HEK293 (cell line): ENCODE data around the gene NFKBIE.

Experiments
- CTCF ChIP-seq: fragments of 450-650 bp; formaldehyde crosslinking; IDR thresholded peaks from 2 replicates; pipeline ENCODE4 v1.5.1; 2016; ENCODE audit warnings: missing biosample characterization, missing genetic modification characterization
- HOXA7 ChIP-seq: sonication (generic); formaldehyde crosslinking; IDR thresholded peaks from 2 replicates; pipeline ENCODE4 v1.8.1; 2022; ENCODE audit warnings: missing genetic modification reagents, borderline replicate concordance
- PRDM6 ChIP-seq: fragments of 450-650 bp; formaldehyde crosslinking; IDR thresholded peaks from 2 replicates; pipeline ENCODE4 v1.5.1; 2017; ENCODE audit warnings: missing biosample characterization, missing genetic modification characterization
- RBAK ChIP-seq: fragments of 450-650 bp; formaldehyde crosslinking; IDR thresholded peaks from 2 replicates; pipeline ENCODE4 v1.5.1; 2016; ENCODE audit warnings: missing biosample characterization, missing genetic modification characterization
- SETDB1 ChIP-seq: IDR thresholded peaks from one replicate; pipeline ENCODE4 v1.6.1; 2017; ENCODE audit warnings: mild to moderate bottlenecking, low read length, moderate library complexity, mixed read lengths; ENCODE audit not compliant: insufficient read length
- SP2 ChIP-seq: fragments of 450-650 bp; formaldehyde crosslinking; IDR thresholded peaks from 2 replicates; pipeline ENCODE4 v1.5.1; 2016; ENCODE audit warnings: missing biosample characterization, missing genetic modification characterization
- TCF7L2 ChIP-seq: IDR thresholded peaks from 2 replicates; pipeline ENCODE4 v1.6.1; 2011; ENCODE audit warnings: low read depth, mild to moderate bottlenecking, inconsistent platforms, low read length, moderate library complexity, borderline replicate concordance
- YY1 ChIP-seq: fragments of 450-650 bp; formaldehyde crosslinking; IDR thresholded peaks from 2 replicates; pipeline ENCODE4 v1.5.1; 2018; ENCODE audit warnings: missing biosample characterization, missing genetic modification characterization
- ZNF10 ChIP-seq: fragments of 450-650 bp; formaldehyde crosslinking; IDR thresholded peaks from 2 replicates; pipeline ENCODE4 v1.5.1; 2017; ENCODE audit warnings: missing biosample characterization, missing genetic modification characterization
- ZNF280C ChIP-seq: fragments of 450-650 bp; formaldehyde crosslinking; IDR thresholded peaks from 2 replicates; pipeline ENCODE4 v1.5.1; 2016; ENCODE audit warnings: missing biosample characterization, missing genetic modification characterization
- ZNF362 ChIP-seq: fragments of 450-650 bp; formaldehyde crosslinking; IDR thresholded peaks from 2 replicates; pipeline ENCODE4 v1.5.1; 2016; ENCODE audit warnings: missing biosample characterization, missing genetic modification characterization
- ZNF449 ChIP-seq: fragments of 450-650 bp; formaldehyde crosslinking; IDR thresholded peaks from 2 replicates; pipeline ENCODE4 v1.5.1; 2017; ENCODE audit warnings: missing biosample characterization, mild to moderate bottlenecking, missing genetic modification characterization, moderate library complexity
- ZNF521 ChIP-seq: fragments of 450-650 bp; formaldehyde crosslinking; IDR thresholded peaks from 2 replicates; pipeline ENCODE4 v1.5.1; 2017; ENCODE audit warnings: missing biosample characterization, mild to moderate bottlenecking, missing genetic modification characterization
- ZNF561 ChIP-seq: fragments of 450-650 bp; IDR thresholded peaks from 2 replicates; pipeline ENCODE4 v1.5.1; 2018; ENCODE audit warnings: missing biosample characterization, missing genetic modification characterization, borderline replicate concordance

GRCh38 chr6:44211284-44211683 lies 54.1 kb downstream of the NFKBIE start:
- TF ChIP-seq YY1 (tag by site-specific recombination) = no peak
- no peak for TF ChIP-seq CTCF (tag by site-specific recombination)
- no peak for TF ChIP-seq ZNF280C (tag by site-specific recombination)
- no peak for TF ChIP-seq TCF7L2
- no peak for TF ChIP-seq ZNF362
- no peak for TF ChIP-seq PRDM6 (tag by site-specific recombination)
- TF ChIP-seq ZNF521 (tag by site-specific recombination) = no peak
- TF ChIP-seq SETDB1 = no peak
- TF ChIP-seq HOXA7 (CRISPR knock-in tag) = no peak
- no peak for TF ChIP-seq ZNF10 (tag by site-specific recombination)
- no peak for TF ChIP-seq ZNF561 (tag by site-specific recombination)
- TF ChIP-seq SP2 (tag by site-specific recombination) = no peak
- TF ChIP-seq RBAK (tag by site-specific recombination) = no peak
- no peak for TF ChIP-seq ZNF449 (tag by site-specific recombination)
